SK-MEL-5 (cell line): ENCODE measurements around the gene NR2C2AP. TPM values are rescaled to one million over a fixed set of nuclear protein-coding genes. Genes with fewer than 3 reads are reported as not detected.

Source experiments
- DNase-seq: peaks from one replicate; pipeline ENCODE4 v3.0.0-alpha.2; 2016; ENCODE audit warnings: low read depth, low spot score
- in situ Hi-C: cut with HindIII; loops from 2 replicates; pipeline ENCODE4 v1.10.0; 2016; ENCODE audit warnings: low sequenced_read_pairs, high pct_unique_total_duplicates, low pct_unique_long_range_greater_than_20kb
- small RNA-seq, 2 experiments: library from RNA; depleted of rRNA; stranded (forward); fragments of <200 nt; gene quantifications; one replicate each; pipeline ENCODE3, GENCODE V24; 2014
- total RNA-seq: library from RNA; depleted of rRNA; stranded (reverse); fragments of >200 nt; shearing (Covaris generic); gene quantifications from 2 replicates; pipeline ENCODE4 v1.2.3, GENCODE V29; 2014; rRNA removed

The NR2C2AP gene
- total RNA-seq, 1 experiment from 2014 or later, result 20.4 TPM

- no peak for DNase-seq
- in situ Hi-C loops, result no loop called here
These were observed 33.8 kb downstream of the NR2C2AP start for GRCh38 chr19:19169236-19170052.

GRCh38 chr19:19167612-19168011 is 35.6 kb downstream of the NR2C2AP start:
- in situ Hi-C loops, result no loop called here
- no peak for DNase-seq

- in situ Hi-C loops, result no loop called here
- no peak for DNase-seq
These were observed 37.8 kb downstream of the NR2C2AP start for GRCh38 chr19:19165396-19165795.

DNA sequence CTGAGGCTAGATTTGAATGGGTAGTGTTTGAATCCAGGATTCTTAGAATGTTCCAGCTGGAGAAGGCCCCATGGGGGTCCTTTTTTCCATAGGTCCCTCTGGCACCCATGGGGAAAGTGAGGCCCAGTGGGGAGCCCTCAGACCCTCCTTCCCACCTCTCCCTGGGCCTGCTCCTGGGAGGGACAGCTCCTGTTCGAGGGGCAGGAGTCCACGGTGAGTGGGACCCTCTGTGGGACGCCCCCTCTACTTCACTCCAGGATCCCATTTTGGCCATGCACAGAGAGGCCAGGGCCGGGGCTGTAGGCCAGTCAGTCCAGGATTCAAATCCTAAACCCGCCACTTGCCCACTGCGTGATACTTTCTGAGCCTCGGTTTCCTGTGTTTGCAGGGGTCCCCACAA is 40.7 kb downstream of the NR2C2AP start:
- DNase-seq, result no peak
- in situ Hi-C loops, result no loop called here

GRCh38 chr19:19160461-19161035 is 42.7 kb downstream of the NR2C2AP start:
- in situ Hi-C loops, result no loop called here
- no peak for DNase-seq

- DNase-seq, result no peak
- in situ Hi-C loops, result no loop called here
These were observed 43.7 kb downstream of the NR2C2AP start for GRCh38 chr19:19159534-19159933.

DNA sequence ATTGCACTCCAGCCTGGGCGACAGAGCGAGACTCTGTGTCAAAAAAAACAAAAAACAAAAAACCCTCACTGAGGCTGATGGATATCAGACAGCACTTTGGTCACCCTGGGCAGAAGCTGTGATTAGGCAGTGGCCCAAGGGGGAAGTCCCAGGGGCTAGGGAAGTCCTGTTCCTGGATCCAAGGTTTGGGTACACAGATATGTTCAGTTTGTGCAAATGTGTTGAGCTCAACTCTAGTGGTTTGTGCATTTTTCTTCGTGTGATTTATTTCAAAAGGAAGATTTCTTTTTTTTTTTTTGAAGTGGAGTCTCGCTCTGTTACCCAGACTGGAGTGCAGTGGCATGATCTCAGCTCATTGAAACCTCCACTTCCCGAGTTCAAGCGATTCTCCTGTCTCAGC is 45.4 kb downstream of the NR2C2AP start:
- no peak for DNase-seq
- in situ Hi-C loops, result no loop called here

- DNase-seq, result no peak
- in situ Hi-C loops, result no loop called here
These were observed 47.6 kb downstream of the NR2C2AP start for GRCh38 chr19:19155495-19156219.

GRCh38 chr19:19154768-19155494 is 48.3 kb downstream of the NR2C2AP start:
- in situ Hi-C loops, result no loop called here
- no peak for DNase-seq

DNA sequence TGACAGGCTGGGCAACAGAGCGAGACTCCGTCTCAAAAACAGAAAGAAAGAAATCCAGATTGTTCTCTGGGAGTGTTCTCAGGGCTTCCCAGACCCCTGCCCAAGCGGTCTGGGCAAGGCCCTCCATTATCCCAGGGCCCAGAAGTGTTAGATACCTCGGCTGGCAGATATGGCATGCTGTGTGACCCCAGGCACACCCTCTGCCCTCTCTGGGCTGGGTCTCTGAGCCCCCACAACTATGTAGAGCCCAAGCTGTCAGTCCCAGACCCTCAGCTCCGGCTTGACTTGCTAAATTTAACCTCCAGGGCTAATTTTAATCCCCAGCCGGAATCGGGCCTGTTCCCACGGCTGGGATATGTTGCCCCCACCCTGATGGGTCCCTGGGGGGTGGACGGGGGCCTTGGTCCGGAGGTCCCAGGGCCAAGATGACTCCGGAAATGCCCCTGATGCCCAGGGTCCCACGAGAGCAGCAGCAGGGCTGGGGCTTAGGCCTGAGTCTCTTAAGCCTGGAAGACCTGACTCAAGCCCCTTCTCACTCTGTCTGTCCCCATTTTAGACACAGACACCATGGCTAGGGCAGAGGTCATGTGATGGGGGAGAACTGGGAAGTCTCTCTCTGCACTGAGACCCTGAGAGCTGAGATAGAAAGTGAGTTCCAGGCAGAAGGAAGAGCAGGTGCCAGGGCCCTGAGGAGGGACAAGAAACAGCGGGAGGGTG is 50.4 kb downstream of the NR2C2AP start:
- in situ Hi-C loops, result no loop called here
- no peak for DNase-seq

GRCh38 chr19:19151418-19151817 is 51.8 kb downstream of the NR2C2AP start:
- in situ Hi-C loops, result no loop called here
- DNase-seq, result no peak

Small RNA genes lying within 50 kb of the gene (small RNA-seq; reads per million reads assigned to genes)
- gene RNU6-1028P, result 0 reads per million in 2 experiments

Other genes with a start within 250 kb of the NR2C2AP start
- 26.5 and 26.6 TPM in 2 replicates for gene SUGP2, start 169.9 kb downstream of the NR2C2AP start, total RNA-seq
- gene ARMC6, start 169.8 kb downstream of the NR2C2AP start, total RNA-seq, result 30.6 and 33.5 TPM in 2 replicates
- gene SLC25A42, start 139.4 kb downstream of the NR2C2AP start, total RNA-seq, result 0.90 and 2.4 TPM in 2 replicates
- 31.4 and 34.4 TPM in 2 replicates for gene TMEM161A, start 64.9 kb downstream of the NR2C2AP start, total RNA-seq
- gene MEF2B, start 33.2 kb downstream of the NR2C2AP start, total RNA-seq, result not detected in 2 replicates
- gene BORCS8, start 11.3 kb downstream of the NR2C2AP start, total RNA-seq, result 13.3 and 16.4 TPM in 2 replicates
- 47.3 and 62.0 TPM in 2 replicates for gene RFXANK, start 11.2 kb downstream of the NR2C2AP start, total RNA-seq
- not detected in 2 replicates for gene NCAN, start 8.5 kb upstream of the NR2C2AP start, total RNA-seq
- 0.24 TPM in 1 of 2 replicates, not detected in the other for gene TM6SF2, start 69.9 kb upstream of the NR2C2AP start, total RNA-seq
- 20.1 and 23.1 TPM in 2 replicates for gene SUGP1, start 117.1 kb upstream of the NR2C2AP start, total RNA-seq
- 17.4 and 20.7 TPM in 2 replicates for gene MAU2, start 117.4 kb upstream of the NR2C2AP start, total RNA-seq
- 37.1 and 39.0 TPM in 2 replicates for gene GATAD2A, start 202.3 kb upstream of the NR2C2AP start, total RNA-seq